ENCODE results near the gene SPOCK1. TPM values are rescaled to one million over a fixed set of nuclear protein-coding genes. Genes with fewer than 3 reads are reported as not detected.

SPOCK1 gene
- total and polyA plus RNA-seq, 2 of the 4 experiments (the other 2 are of a cell fraction): 5.0 to 20.3 TPM

DNA sequence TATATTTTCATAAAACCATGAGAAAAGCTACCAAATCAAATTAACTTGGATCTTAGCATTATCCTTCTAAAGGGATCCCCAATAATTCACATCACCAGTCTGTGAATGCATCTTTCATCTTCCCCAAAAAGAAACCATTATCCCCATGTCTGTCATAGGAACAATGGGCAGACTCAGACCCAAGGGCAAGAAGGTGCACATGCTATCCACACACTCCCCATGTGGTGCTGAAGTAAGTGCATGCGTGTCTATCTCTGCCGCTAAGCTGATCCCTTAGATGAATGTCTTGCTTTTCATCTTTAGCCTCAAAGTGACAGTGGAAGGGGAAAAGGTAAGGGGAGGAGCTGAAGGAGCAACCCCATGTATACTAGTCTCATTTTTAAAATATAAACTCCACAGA, 10.2 kb downstream of the SPOCK1 start:
- ChIA-PET POLR2A (ENCODE audit: unreplicated experiment) (no interaction called here), CTCF (interaction anchor here (1.3 kb wide), 1 partner anchor 136 kb away, joined by 3 read pairs; no protein-coding TSS in a partner anchor)
- dilution Hi-C loops (cut with HindIII; ENCODE audit: low sequenced_read_pairs, unreplicated experiment) (no loop called here), in situ Hi-C loops (cut with MboI; ENCODE audit: low sequenced_read_pairs) (no loop called here), intact Hi-C loops (cut with micrococcal nuclease) (no loop called here)
- Histone ChIP-seq H3K4me2 (ENCODE audit: low read depth, low read length) (no peak overlapping the region), H3K27me3 (ENCODE audit: control insufficient read depth, insufficient read depth, low read length) (no peaks in the 10 kb centered on the region), H4K91ac (ENCODE audit: insufficient read depth, low read depth, low read length) (no peak overlapping the region), H3K27ac (ENCODE audit: insufficient read depth, low read length) (no peak overlapping the region), H2BK5ac (ENCODE audit: low read depth, low read length, poor library complexity, severe bottlenecking) (no peak overlapping the region), H3K4ac (ENCODE audit: low read depth, low read length) (no peak overlapping the region), H3K23ac (ENCODE audit: low read depth, low read length) (no peak overlapping the region), H2BK120ac (ENCODE audit: low read depth, low read length) (no peak overlapping the region), H4K5ac (ENCODE audit: low read depth, low read length) (no peak overlapping the region), H3K36me3 (ENCODE audit: control insufficient read depth, insufficient read depth, low read length) (no peaks in the 10 kb centered on the region), H3K14ac (replicated peaks; ENCODE audit: low read depth, low read length) (no peak overlapping the region), H3K18ac (ENCODE audit: low read depth, low read length) (no peak overlapping the region), H3K9ac (ENCODE audit: low read depth, low read length) (no peak overlapping the region), H2AK9ac (replicated peaks; ENCODE audit: low read depth, low read length, poor library complexity) (no peak overlapping the region), H2BK20ac (ENCODE audit: low read depth, low read length) (no peak overlapping the region), H2AK5ac (ENCODE audit: low read depth, low read length) (no peak overlapping the region), H3K9me3 (ENCODE audit: control insufficient read depth, insufficient read depth, low read length) (no peaks in the 10 kb centered on the region), H3K79me1 (ENCODE audit: low read depth in 1 of 2, low read length in 2 of 2) (no peaks in the 10 kb centered on the region), H2BK15ac (ENCODE audit: low read depth, low read length) (no peak overlapping the region), H4K8ac (ENCODE audit: low read depth in 2 of 2, low read length in 2 of 2) (no peak overlapping the region), H3K9me1 (ENCODE audit: insufficient read depth, low read length) (no peaks in the 10 kb centered on the region; the same call in 1 of the 2 replicates), H2AFZ (replicated peaks; ENCODE audit: low read length, poor library complexity) (no peak overlapping the region), H3K4me3 (ENCODE audit: insufficient read depth, low read depth, low read length) (no peak overlapping the region), H3K4me1 (ENCODE audit: control insufficient read depth, insufficient read depth, low read length) (peaks cover 3% of the 10 kb centered on the region; the same call in 1 of the 2 replicates), H3K56ac (ENCODE audit: extremely low read depth, insufficient read depth, low read length) (no peak overlapping the region), H4K20me1 (ENCODE audit: insufficient read depth, low read length) (no peaks in the 10 kb centered on the region)
- WGBS, 2 experiments (ENCODE audit: extremely low coverage in 2 of 2, insufficient read length in 1 of 2): no CpG with 5 or more reads among the region's 2 CpGs
- BruUV-seq (replicated peaks): no TSS peak
- TF ChIP-seq CEBPB (IDR thresholded peaks at IDR 0.05; ENCODE audit: low read depth, low read length) (no peak), RCOR1 (IDR thresholded peaks at IDR 0.05; ENCODE audit: insufficient replicate concordance, low read length) (no peak), FOS (IDR thresholded peaks at IDR 0.05; ENCODE audit: low read depth, low read length) (no peak), CTCF (conservative IDR thresholded peaks at IDR 0.05; ENCODE audit: low read depth, low read length) (no peak)
- ATAC-seq (ENCODE audit: low read depth) (no peak), DNase-seq (no peak)

All from IMR-90 (cell line).